IMR-90 (cell line): ENCODE measurements around the gene ANKRD42.
"Not testable (repeated sequence)": the region's sequence is repeated elsewhere in the genome, so short reads cannot be mapped to it uniquely, and the experiment has no call there.

Experiments used
- CEBPB ChIP-seq: IDR thresholded peaks from 2 replicates; pipeline ENCODE4 v1.6.1; 2012; ENCODE audit warnings: low read depth, low read length, improper control_type of control experiment
- CHD1 ChIP-seq: IDR thresholded peaks from 2 replicates; pipeline ENCODE4 v1.6.1; 2012; ENCODE audit warnings: low read depth, low read length, improper control_type of control experiment
- FOS ChIP-seq: fragments of 150-350 bp; IDR thresholded peaks from 2 replicates; pipeline ENCODE4 v1.6.1; 2016; ENCODE audit warnings: low read depth, low read length
- MAFK ChIP-seq: IDR thresholded peaks from 2 replicates; pipeline ENCODE4 v1.6.1; 2012; ENCODE audit warnings: low read depth, low read length, improper control_type of control experiment
- MAZ ChIP-seq: IDR thresholded peaks from 2 replicates; pipeline ENCODE4 v1.6.1; 2012; ENCODE audit warnings: low read depth, mild to moderate bottlenecking, low read length, improper control_type of control experiment, moderate library complexity, borderline replicate concordance
- MXI1 ChIP-seq: IDR thresholded peaks from 2 replicates; pipeline ENCODE4 v1.6.1; 2012; ENCODE audit warnings: low read depth, mild to moderate bottlenecking, low read length, moderate library complexity, borderline replicate concordance
- POLR2A ChIP-seq: IDR thresholded peaks from 2 replicates; pipeline ENCODE4 v1.6.1; 2012; ENCODE audit warnings: mild to moderate bottlenecking, low read depth, low read length
- RAD21 ChIP-seq: IDR thresholded peaks from 2 replicates; pipeline ENCODE4 v1.6.1; 2012; ENCODE audit warnings: low read length, improper control_type of control experiment
- RCOR1 ChIP-seq: IDR thresholded peaks from 2 replicates; pipeline ENCODE4 v1.6.1; 2012; ENCODE audit warnings: mild to moderate bottlenecking, low read length, improper control_type of control experiment; ENCODE audit not compliant: insufficient replicate concordance
- RFX5 ChIP-seq: IDR thresholded peaks from 2 replicates; pipeline ENCODE4 v1.8.0; 2012; ENCODE audit warnings: low read depth, mild to moderate bottlenecking, low read length, moderate library complexity
- SMC3 ChIP-seq: fragments of 150-350 bp; IDR thresholded peaks from 2 replicates; pipeline ENCODE4 v1.6.1; 2016; ENCODE audit warnings: low read depth, mild to moderate bottlenecking, antibody characterized with exemption, low read length, moderate library complexity
- TF ChIP-seq, protein P1 (sequence below): conservative IDR thresholded peaks from 2 replicates; pipeline ENCODE4 v1.5.1; 2012; ENCODE audit warnings: mild to moderate bottlenecking, low read depth, low read length, improper control_type of control experiment
- TF ChIP-seq, protein P2 (sequence below): fragments of 150-350 bp; IDR thresholded peaks from 2 replicates; pipeline ENCODE4 v1.6.1; 2017; ENCODE audit warnings: mild to moderate bottlenecking, antibody characterized with exemption, low read length, low read depth
- TF ChIP-seq, protein P3 (sequence below): fragments of 150-350 bp; IDR thresholded peaks from 2 replicates; pipeline ENCODE4 v1.6.1; 2016; ENCODE audit warnings: low read depth, mild to moderate bottlenecking, low read length, moderate library complexity, borderline replicate concordance

DNA sequence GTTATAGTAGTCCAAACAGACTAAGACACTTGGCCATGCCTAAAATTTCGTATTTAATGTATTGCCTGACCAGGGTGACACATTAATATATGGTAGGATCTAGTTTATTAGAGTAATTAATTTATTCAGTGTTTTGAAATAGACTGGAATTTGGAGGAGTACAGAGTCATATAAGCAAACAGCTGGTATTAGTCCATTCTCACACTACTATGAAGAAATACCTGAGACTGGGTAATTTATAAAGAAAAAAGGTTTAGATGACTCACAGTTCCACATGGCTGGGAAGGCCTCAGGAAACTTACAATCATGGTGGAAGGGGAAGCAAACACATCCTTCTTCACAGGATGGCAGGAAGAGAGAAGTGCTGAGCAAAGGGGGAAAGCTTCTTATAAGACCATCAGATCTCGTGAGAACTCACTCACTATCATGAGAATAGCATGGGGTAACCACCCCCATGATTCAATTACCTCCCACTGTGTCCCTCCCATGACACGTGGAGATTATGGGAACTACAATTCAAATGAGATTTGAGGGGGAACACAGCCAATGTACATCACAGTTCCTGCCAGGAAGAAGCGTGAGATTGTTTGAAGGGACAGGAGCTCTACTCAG, 13.4 kb downstream of the ANKRD42 start:
- TF ChIP-seq RCOR1, POLR2A, SMC3, RAD21, MAFK, MXI1, CEBPB, CHD1, RFX5, MAZ, FOS: not testable (repeated sequence)
- TF ChIP-seq, protein P1, sequence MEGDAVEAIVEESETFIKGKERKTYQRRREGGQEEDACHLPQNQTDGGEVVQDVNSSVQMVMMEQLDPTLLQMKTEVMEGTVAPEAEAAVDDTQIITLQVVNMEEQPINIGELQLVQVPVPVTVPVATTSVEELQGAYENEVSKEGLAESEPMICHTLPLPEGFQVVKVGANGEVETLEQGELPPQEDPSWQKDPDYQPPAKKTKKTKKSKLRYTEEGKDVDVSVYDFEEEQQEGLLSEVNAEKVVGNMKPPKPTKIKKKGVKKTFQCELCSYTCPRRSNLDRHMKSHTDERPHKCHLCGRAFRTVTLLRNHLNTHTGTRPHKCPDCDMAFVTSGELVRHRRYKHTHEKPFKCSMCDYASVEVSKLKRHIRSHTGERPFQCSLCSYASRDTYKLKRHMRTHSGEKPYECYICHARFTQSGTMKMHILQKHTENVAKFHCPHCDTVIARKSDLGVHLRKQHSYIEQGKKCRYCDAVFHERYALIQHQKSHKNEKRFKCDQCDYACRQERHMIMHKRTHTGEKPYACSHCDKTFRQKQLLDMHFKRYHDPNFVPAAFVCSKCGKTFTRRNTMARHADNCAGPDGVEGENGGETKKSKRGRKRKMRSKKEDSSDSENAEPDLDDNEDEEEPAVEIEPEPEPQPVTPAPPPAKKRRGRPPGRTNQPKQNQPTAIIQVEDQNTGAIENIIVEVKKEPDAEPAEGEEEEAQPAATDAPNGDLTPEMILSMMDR = not testable (repeated sequence)
- TF ChIP-seq, protein P2, sequence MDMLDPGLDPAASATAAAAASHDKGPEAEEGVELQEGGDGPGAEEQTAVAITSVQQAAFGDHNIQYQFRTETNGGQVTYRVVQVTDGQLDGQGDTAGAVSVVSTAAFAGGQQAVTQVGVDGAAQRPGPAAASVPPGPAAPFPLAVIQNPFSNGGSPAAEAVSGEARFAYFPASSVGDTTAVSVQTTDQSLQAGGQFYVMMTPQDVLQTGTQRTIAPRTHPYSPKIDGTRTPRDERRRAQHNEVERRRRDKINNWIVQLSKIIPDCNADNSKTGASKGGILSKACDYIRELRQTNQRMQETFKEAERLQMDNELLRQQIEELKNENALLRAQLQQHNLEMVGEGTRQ = not testable (repeated sequence)
- TF ChIP-seq, protein P3, sequence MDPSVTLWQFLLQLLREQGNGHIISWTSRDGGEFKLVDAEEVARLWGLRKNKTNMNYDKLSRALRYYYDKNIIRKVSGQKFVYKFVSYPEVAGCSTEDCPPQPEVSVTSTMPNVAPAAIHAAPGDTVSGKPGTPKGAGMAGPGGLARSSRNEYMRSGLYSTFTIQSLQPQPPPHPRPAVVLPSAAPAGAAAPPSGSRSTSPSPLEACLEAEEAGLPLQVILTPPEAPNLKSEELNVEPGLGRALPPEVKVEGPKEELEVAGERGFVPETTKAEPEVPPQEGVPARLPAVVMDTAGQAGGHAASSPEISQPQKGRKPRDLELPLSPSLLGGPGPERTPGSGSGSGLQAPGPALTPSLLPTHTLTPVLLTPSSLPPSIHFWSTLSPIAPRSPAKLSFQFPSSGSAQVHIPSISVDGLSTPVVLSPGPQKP = not testable (repeated sequence)
